Sigmoid colon (tissue), 7 donors: ENCODE results near the gene ZNF281. TPM values are rescaled to one million over a fixed set of nuclear protein-coding genes. Genes with fewer than 3 reads are reported as not detected.

Source experiments
- DNase-seq: peaks from one replicate; pipeline ENCODE4 v3.0.0-alpha.2; 2019
- H3K27ac ChIP-seq, 4 donors: fragments of 200-600 bp; sonication (generic); one replicate each; pipeline ENCODE4 v1.5.1; 2016 to 2019; ENCODE audit warnings: mild to moderate bottlenecking in 1 of 4
- H3K27me3 ChIP-seq, 3 donors: fragments of 200-600 bp; sonication (generic); one replicate each; pipeline ENCODE4 v1.5.1; 2019; ENCODE audit warnings: mild to moderate bottlenecking in 1 of 3
- H3K36me3 ChIP-seq, 4 donors: fragments of 200-600 bp; sonication (generic); one replicate each; pipeline ENCODE4 v1.5.1; 2016 to 2019
- H3K4me1 ChIP-seq, 4 donors: fragments of 200-600 bp; sonication (generic); one replicate each; pipeline ENCODE4 v1.5.1; 2017 to 2019
- H3K4me3 ChIP-seq, 4 donors: fragments of 200-600 bp; sonication (generic); one replicate each; pipeline ENCODE4 v1.5.1; 2017 to 2019; ENCODE audit warnings: mild to moderate bottlenecking in 2 of 4, moderate library complexity in 1 of 4
- H3K9me3 ChIP-seq, 4 donors: fragments of 200-600 bp in 3 of 4; sonication (generic) in 3 of 4; one replicate each; pipeline versions ENCODE4 v1.5.1 to v1.6.1; 2013 to 2019
- CTCF ChIP-seq, 4 experiments: fragments of 450-650 bp in 3 of 4; fragments of 200-600 bp in 1 of 4; IDR thresholded peaks; one replicate each; pipeline ENCODE4 v1.5.1; 2016 to 2019; ENCODE audit warnings: antibody characterized with exemption in 4 of 4, mild to moderate bottlenecking in 3 of 4, moderate library complexity in 2 of 4
- EP300 ChIP-seq, 4 donors: sonication (generic); formaldehyde crosslinking; IDR thresholded peaks; one replicate each; pipeline ENCODE4 v1.6.1; 2017; ENCODE audit warnings: antibody characterized with exemption in 4 of 4
- POLR2A ChIP-seq, 2 donors: fragments of 450-650 bp; IDR thresholded peaks; one replicate each; pipeline ENCODE4 v1.6.1; 2016; ENCODE audit warnings: antibody characterized with exemption in 2 of 2, mild to moderate bottlenecking in 2 of 2, moderate library complexity in 2 of 2
- POLR2AphosphoS5 ChIP-seq, 4 donors: sonication (generic); formaldehyde crosslinking; IDR thresholded peaks; one replicate each; pipeline ENCODE4 v1.6.1; 2017; ENCODE audit warnings: antibody characterized with exemption in 4 of 4
- WGBS, 2 donors: extraction: QIAGEN DNeasy Blood & Tissue Kit; methylation state at CpG; one replicate each; pipeline ENCODE4 v1.1.7; 2013; 5-methylcytosine and 5-hydroxymethylcytosine counted together
- intact Hi-C: fragments of 100-400 bp; cut with DNase I; formaldehyde crosslinking; loops from one replicate; pipeline ENCODE4 v1.15.1; 2023
- polyA plus RNA-seq, 3 donors: library from polyadenylated mRNA; stranded (reverse); fragments of 200-250 nt; gene quantifications; one replicate each; pipeline ENCODE4 v1.2.3, GENCODE V29; 2013
- total RNA-seq, 4 donors: library from RNA; depleted of rRNA; stranded (reverse); fragments of >200 nt; gene quantifications; one replicate each; pipeline ENCODE4 v1.1.0, GENCODE V29; 2016
- donor health status: healthy with polysubstance abuse.
- donor health status: Bipolar disorder and iron deficiency.
- donor health status: healthy.

Gene ZNF281
- total and polyA plus RNA-seq, 7 donors: 2.1 to 16.4 (median 13.2) TPM

- 95 to 96% methylated on average over 8 of the region's 8 CpGs for whole genome bisulfite sequencing, 2 donors
- peaks cover 0 to 73% (median 50%) of the 10 kb centered on the region in 4 donors for H3K4me1 ChIP-seq
- no peak overlapping the region for H3K27ac ChIP-seq
- no peak for TF ChIP-seq POLR2A (IDR thresholded peaks at IDR 0.05)
- TF ChIP-seq CTCF (IDR thresholded peaks at IDR 0.05): no peak
- TF ChIP-seq EP300 (IDR thresholded peaks at IDR 0.05): no peak
- TF ChIP-seq POLR2AphosphoS5 (IDR thresholded peaks at IDR 0.05): no peak
- peaks cover 0 to 8% (median 0%) of the 10 kb centered on the region in 4 donors for H3K36me3 ChIP-seq
- intact Hi-C loops: loop anchor here (5.0 kb wide), 1 partner anchor 39 kb away; no protein-coding TSS in a partner anchor
- no peaks in the 10 kb centered on the region for H3K27me3 ChIP-seq
- no peaks in the 10 kb centered on the region for H3K9me3 ChIP-seq
- peak overlapping the region in 1 of 4 donors; percentile 8 for H3K4me3 ChIP-seq
- no peak for DNase-seq
Measured at GRCh38 chr1:200406161-200406797, 3.6 kb downstream of the ZNF281 start.

GRCh38 chr1:200405264-200405663 is 4.6 kb downstream of the ZNF281 start:
- H3K4me1 ChIP-seq: peaks cover 0 to 69% (median 51%) of the 10 kb centered on the region in 4 donors
- 18 to 49% methylated on average over 2 of the region's 2 CpGs for WGBS, 2 donors
- no peak for DNase-seq

GRCh38 chr1:200401708-200402107 is 8.1 kb downstream of the ZNF281 start:
- Histone ChIP-seq H3K27ac (no peak overlapping the region), H3K4me3 (no peak overlapping the region), H3K9me3 (no peaks in the 10 kb centered on the region), H3K27me3 (no peaks in the 10 kb centered on the region), H3K4me1 (peaks cover 0 to 44% (median 27%) of the 10 kb centered on the region in 4 donors), H3K36me3 (peaks cover 0 to 8% (median 0%) of the 10 kb centered on the region in 4 donors)
- no peak for TF ChIP-seq EP300 (IDR thresholded peaks at IDR 0.05)
- no peak for TF ChIP-seq POLR2AphosphoS5 (IDR thresholded peaks at IDR 0.05)
- no peak for TF ChIP-seq POLR2A (IDR thresholded peaks at IDR 0.05)
- no peak for TF ChIP-seq CTCF (IDR thresholded peaks at IDR 0.05)
- 80 to 95% methylated on average over 1 of the region's 1 CpG for WGBS, 2 donors
- no peak for DNase-seq
- intact Hi-C loops: no loop called here

More at GRCh38 chr1:200405264-200405663, 4.6 kb downstream of the ZNF281 start:
- intact Hi-C loops: loop anchor here (5.0 kb wide), 1 partner anchor 38 kb away; no protein-coding TSS in a partner anchor
- Histone ChIP-seq H3K36me3 (peaks cover 0 to 8% (median 0%) of the 10 kb centered on the region in 4 donors), H3K4me3 (peak overlapping the region in 1 of 4 donors; percentile 15), H3K27me3 (no peaks in the 10 kb centered on the region), H3K9me3 (no peaks in the 10 kb centered on the region), H3K27ac (no peak overlapping the region)
- TF ChIP-seq POLR2A (IDR thresholded peaks at IDR 0.05): no peak
- TF ChIP-seq CTCF (IDR thresholded peaks at IDR 0.05): no peak
- no peak for TF ChIP-seq POLR2AphosphoS5 (IDR thresholded peaks at IDR 0.05)
- TF ChIP-seq EP300 (IDR thresholded peaks at IDR 0.05): no peak

GRCh38 chr1:200401263-200401662 is 8.6 kb downstream of the ZNF281 start:
- Histone ChIP-seq H3K36me3 (peaks cover 0 to 8% (median 0%) of the 10 kb centered on the region in 4 donors), H3K4me1 (peaks cover 0 to 39% (median 22%) of the 10 kb centered on the region in 4 donors), H3K27me3 (no peaks in the 10 kb centered on the region), H3K27ac (no peak overlapping the region), H3K4me3 (no peak overlapping the region), H3K9me3 (no peaks in the 10 kb centered on the region)
- intact Hi-C loops: no loop called here
- TF ChIP-seq EP300 (IDR thresholded peaks at IDR 0.05) (no peak), POLR2A (IDR thresholded peaks at IDR 0.05) (no peak), CTCF (IDR thresholded peaks at IDR 0.05) (no peak), POLR2AphosphoS5 (IDR thresholded peaks at IDR 0.05) (no peak)
- 88 to 90% methylated on average over 2 of the region's 2 CpGs for WGBS, 2 donors
- DNase-seq: no peak
